A549 (cell line): ENCODE results near the gene ACSM6. TPM values are rescaled to one million over a fixed set of nuclear protein-coding genes. Genes with fewer than 3 reads are reported as not detected.

ENCODE experiments used
- ATAC-seq, 2 experiments: fragments of 200-7000 bp in 1 of 2; fragments of >200 bp in 1 of 2; cut with Nextera tagmentation in 1 of 2; cut with Tn5 transposase in 1 of 2; 3 replicates each; pipeline versions ENCODE4 v1.8.0 to v1.9.1; 2018 to 2020; ENCODE audit warnings: mild to moderate bottlenecking in 1 of 2, moderate library complexity in 1 of 2
- CTCF ChIA-PET: fragments of 300-600 bp; sonication (Branson Sonifier 250); formaldehyde crosslinking; extraction: SDS; loops from one replicate; lab custom pipeline; 2021; ENCODE audit warnings: antibody characterized with exemption, inconsistent platforms; lab: Yijun Ruan, JAX
- POLR2A ChIA-PET: fragments of 350-600 bp; formaldehyde crosslinking; extraction: SDS; loops from one replicate; lab custom pipeline; 2021; ENCODE audit warnings: antibody characterized with exemption, inconsistent platforms; lab: Yijun Ruan, JAX
- DNase-seq, 2 experiments: peaks; one replicate each; pipeline versions ENCODE4 v3.0.0 to v3.0.0-alpha.2; 2011 to 2016; ENCODE audit warnings: low read depth in 1 of 2, low spot score in 1 of 2
- FAIRE-seq: peaks from 2 replicates; lab custom pipeline; 2011; peaks lifted over from hg19 to GRCh38; lab: Jason Lieb, UNC
- H3K27ac ChIP-seq, 2 experiments: fragments of >200 bp; sonication (Bioruptor Twin); formaldehyde crosslinking; 3 replicates each; pipeline ENCODE4 v1.5.1; 2016 to 2017
- H3K4me1 ChIP-seq: fragments of >200 bp; sonication (Bioruptor Twin); formaldehyde crosslinking; 3 replicates; pipeline ENCODE4 v1.6.1; 2016
- H3K4me2 ChIP-seq: fragments of >200 bp; sonication (Bioruptor Twin); formaldehyde crosslinking; 3 replicates; pipeline ENCODE4 v1.6.1; 2016
- H3K4me3 ChIP-seq: fragments of >200 bp; sonication (Bioruptor Twin); formaldehyde crosslinking; 3 replicates; pipeline ENCODE4 v1.5.1; 2016
- H3K9me3 ChIP-seq: fragments of >200 bp; sonication (Bioruptor Twin); formaldehyde crosslinking; 3 replicates; pipeline ENCODE4 v1.6.1; 2016
- BCL3 ChIP-seq: fragments of >200 bp; sonication (Bioruptor Twin); formaldehyde crosslinking; IDR thresholded peaks from 3 replicates; pipeline ENCODE4 v1.6.1; 2016
- CBX8 ChIP-seq: fragments of 200-600 bp; sonication (generic); IDR thresholded peaks from 2 replicates; pipeline ENCODE4 v1.6.1; 2016
- CEBPB ChIP-seq, 2 experiments: fragments of >200 bp in 1 of 2; sonication (Bioruptor Twin) in 1 of 2; formaldehyde crosslinking in 1 of 2; IDR thresholded peaks; 2 replicates each; pipeline ENCODE4 v1.6.1; 2012 to 2016
- CHD2 ChIP-seq: fragments of 150-350 bp; IDR thresholded peaks from 2 replicates; pipeline ENCODE4 v1.6.1; 2014; ENCODE audit warnings: low read length; ENCODE audit not compliant: partially characterized antibody
- E2F6 ChIP-seq: IDR thresholded peaks from 2 replicates; pipeline ENCODE4 v1.6.1; 2012; ENCODE audit warnings: low read depth, borderline replicate concordance
- EHMT2 ChIP-seq: fragments of 200-600 bp; sonication (generic); IDR thresholded peaks from 2 replicates; pipeline ENCODE4 v1.6.1; 2016; ENCODE audit warnings: antibody characterized with exemption, low read depth, mild to moderate bottlenecking, moderate library complexity
- ESRRA ChIP-seq: fragments of 150-350 bp; IDR thresholded peaks from 2 replicates; pipeline ENCODE4 v1.6.1; 2014; ENCODE audit warnings: mild to moderate bottlenecking, low read length, borderline replicate concordance
- FOSB ChIP-seq: fragments of 250-450 bp; sonication (Bioruptor Pico); IDR thresholded peaks from 2 replicates; pipeline ENCODE4 v1.5.0; 2020; ENCODE audit warnings: mild to moderate bottlenecking, moderate library complexity
- FOSL2 ChIP-seq, 2 experiments: fragments of 450-650 bp in 1 of 2; fragments of >200 bp in 1 of 2; sonication (Bioruptor Twin) in 1 of 2; formaldehyde crosslinking; IDR thresholded peaks; 2 replicates each; pipeline versions ENCODE4 v1.5.0 to v1.6.1; 2016 to 2020; ENCODE audit warnings: mild to moderate bottlenecking in 1 of 2, moderate library complexity in 1 of 2
- FOXS1 ChIP-seq: fragments of 250-450 bp; sonication (Bioruptor Pico); IDR thresholded peaks from 2 replicates; pipeline ENCODE4 v1.5.0; 2020; ENCODE audit warnings: mild to moderate bottlenecking, moderate library complexity
- GATA3 ChIP-seq: IDR thresholded peaks from 2 replicates; pipeline ENCODE4 v1.6.1; 2012; ENCODE audit warnings: borderline replicate concordance
- HDAC2 ChIP-seq: fragments of 200-600 bp; sonication (generic); IDR thresholded peaks from 2 replicates; pipeline ENCODE4 v1.6.1; 2016
- HMGXB4 ChIP-seq: fragments of 250-450 bp; sonication (Bioruptor Pico); IDR thresholded peaks from 2 replicates; pipeline ENCODE4 v1.5.0; 2021; ENCODE audit warnings: mild to moderate bottlenecking, moderate library complexity, borderline replicate concordance
- HOXA7 ChIP-seq: fragments of 250-450 bp; sonication (Bioruptor Pico); IDR thresholded peaks from 2 replicates; pipeline ENCODE4 v1.5.0; 2020; ENCODE audit warnings: mild to moderate bottlenecking, moderate library complexity
- HOXB13 ChIP-seq: fragments of 250-450 bp; sonication (Bioruptor Pico); IDR thresholded peaks from 2 replicates; pipeline ENCODE4 v1.5.0; 2020; ENCODE audit warnings: low read depth, mild to moderate bottlenecking, moderate library complexity
- HOXB5 ChIP-seq: fragments of 250-450 bp; sonication (Bioruptor Pico); IDR thresholded peaks from 2 replicates; pipeline ENCODE4 v1.5.0; 2020; ENCODE audit warnings: mild to moderate bottlenecking, moderate library complexity
- JUNB ChIP-seq: fragments of >200 bp; sonication (Bioruptor Twin); formaldehyde crosslinking; IDR thresholded peaks from 2 replicates; pipeline ENCODE4 v1.6.1; 2016
- KDM5A ChIP-seq: fragments of 200-600 bp; sonication (generic); IDR thresholded peaks from 2 replicates; pipeline ENCODE4 v1.6.1; 2016; ENCODE audit warnings: antibody characterized with exemption, mild to moderate bottlenecking
- MAFK ChIP-seq: fragments of 450-650 bp; IDR thresholded peaks from 2 replicates; pipeline ENCODE4 v1.6.1; 2014; ENCODE audit not compliant: partially characterized antibody
- MAZ ChIP-seq: fragments of 150-350 bp; IDR thresholded peaks from 2 replicates; pipeline ENCODE4 v1.6.1; 2014; ENCODE audit warnings: antibody characterized with exemption, low read depth, low read length, borderline replicate concordance
- MYC ChIP-seq: IDR thresholded peaks from 2 replicates; pipeline ENCODE4 v1.6.1; 2012; ENCODE audit warnings: mild to moderate bottlenecking, inconsistent platforms, low read length, improper control_type of control experiment, borderline replicate concordance
- POLR2A ChIP-seq: IDR thresholded peaks from 2 replicates; pipeline ENCODE4 v1.6.1; 2012; ENCODE audit warnings: mild to moderate bottlenecking, low read length
- POLR2AphosphoS2 ChIP-seq: conservative IDR thresholded peaks from 2 replicates; pipeline ENCODE4 v1.6.1; 2012; ENCODE audit warnings: low read length, improper control_type of control experiment, inconsistent platforms
- REST ChIP-seq: fragments of 200-600 bp; sonication (generic); IDR thresholded peaks from 2 replicates; pipeline ENCODE4 v1.6.1; 2016; ENCODE audit warnings: antibody characterized with exemption, mild to moderate bottlenecking, moderate library complexity
- RNF2 ChIP-seq: fragments of 200-600 bp; sonication (generic); IDR thresholded peaks from 2 replicates; pipeline ENCODE4 v1.6.1; 2016; ENCODE audit warnings: low read depth, mild to moderate bottlenecking, antibody characterized with exemption, moderate library complexity, borderline replicate concordance
- SMC3 ChIP-seq: fragments of >200 bp; sonication (Bioruptor Twin); formaldehyde crosslinking; IDR thresholded peaks from 3 replicates; pipeline ENCODE4 v1.6.1; 2018; ENCODE audit warnings: inconsistent platforms
- SREBF2 ChIP-seq: fragments of 450-650 bp; IDR thresholded peaks from 2 replicates; pipeline ENCODE4 v1.6.1; 2014; ENCODE audit warnings: mild to moderate bottlenecking, moderate library complexity
- TP53 ChIP-seq: fragments of 250-450 bp; sonication (Bioruptor Pico); IDR thresholded peaks from 2 replicates; pipeline ENCODE4 v1.5.0; 2021; ENCODE audit warnings: mild to moderate bottlenecking, moderate library complexity
- USF2 ChIP-seq: fragments of 450-650 bp; IDR thresholded peaks from 2 replicates; pipeline ENCODE4 v1.6.1; 2014; ENCODE audit warnings: antibody characterized with exemption
- ZC3H11A ChIP-seq: fragments of 450-650 bp; IDR thresholded peaks from 2 replicates; pipeline ENCODE4 v1.6.1; 2014; ENCODE audit warnings: antibody characterized with exemption, mild to moderate bottlenecking
- ZFP36 ChIP-seq: fragments of 450-650 bp; IDR thresholded peaks from 2 replicates; pipeline ENCODE4 v1.6.1; 2014; ENCODE audit warnings: borderline replicate concordance; ENCODE audit not compliant: partially characterized antibody
- WGBS: methylation state at CpG from one replicate; pipeline ENCODE4 v1.1.6; 2017; ENCODE audit errors: missing lambda C conversion rate; 5-methylcytosine and 5-hydroxymethylcytosine counted together
- polyA plus RNA-seq, 4 experiments: library from polyadenylated mRNA; depleted of rRNA in 3 of 4; stranded (reverse); fragments of >200 nt; fragmentation: RNase III in 1 of 4; extraction: RNeasy Plus Mini Kit Qiagen cat#74134 plus additional on column Dnase treatment in 1 of 4; gene quantifications; 2 replicates in 3 of 4; 3 replicates in 1 of 4; pipeline ENCODE4 v1.2.3, GENCODE V29; 2011 to 2017

The ACSM6 gene
- polyA plus RNA-seq, 2 of the 4 experiments (the other 2 are of a cell fraction), result not detected

- CTCF ChIA-PET, result interaction anchor here (0.6 to 9.0 kb wide), 31 partner anchors 9 to 556 kb away, joined by 3 to 151 read pairs (median 4); no protein-coding TSS in a partner anchor
- ATAC-seq (peak; percentile 98 to 99), FAIRE-seq (no peak), DNase-seq (peak; percentile 87 to 92)
- H3K4me1 ChIP-seq, result peaks cover 26% of the 10 kb centered on the region
- H3K9me3 ChIP-seq, result no peaks in the 10 kb centered on the region
- 12% methylated on average over 32 of the region's 85 CpGs for WGBS
- peak overlapping the region; percentile 91 for H3K4me2 ChIP-seq
- H3K27ac ChIP-seq, result peak overlapping the region; percentile 89 to 99
- H3K4me3 ChIP-seq, result peak overlapping the region; percentile 57
- POLR2A ChIA-PET, result no interaction called here
- TF ChIP-seq BCL3, result peak; percentile 49; the same call in 1 of the 3 replicates
- no peak for TF ChIP-seq HOXB5
- no peak for TF ChIP-seq SREBF2
- TF ChIP-seq MYC, result no peak; the same call in 1 of the 2 replicates
- no peak for TF ChIP-seq MAZ
- TF ChIP-seq JUNB, result no peak
- TF ChIP-seq GATA3, result no peak; the same call in 1 of the 2 replicates
- TF ChIP-seq CHD2, result no peak
- TF ChIP-seq POLR2A, result peak; percentile 27; the same call in 1 of the 2 replicates
- TF ChIP-seq TP53, result no peak
- TF ChIP-seq HDAC2, result no peak
- no peak for TF ChIP-seq CEBPB (IDR thresholded peaks at IDR 0.05)
- TF ChIP-seq USF2, result no peak
- peak; percentile 77; the same call in 1 of the 2 replicates for TF ChIP-seq E2F6
- TF ChIP-seq EHMT2, result no peak
- no peak; the same call in 1 of the 2 replicates for TF ChIP-seq FOXS1
- TF ChIP-seq REST, result no peak
- peak; percentile 99 for TF ChIP-seq SMC3
- TF ChIP-seq HMGXB4 (CRISPR knock-in tag), result peak; percentile 78; the same call in 1 of the 2 replicates
- TF ChIP-seq FOSL2 (IDR thresholded peaks at IDR 0.05), result no peak
- TF ChIP-seq FOSL2 (CRISPR knock-in tag; IDR thresholded peaks at IDR 0.05), result no peak
- peak; percentile 57; the same call in 1 of the 2 replicates for TF ChIP-seq KDM5A
- no peak for TF ChIP-seq POLR2AphosphoS2
- TF ChIP-seq MAFK, result no peak
- no peak for TF ChIP-seq ZFP36
- TF ChIP-seq HOXA7 (CRISPR knock-in tag), result no peak
- TF ChIP-seq ZC3H11A, result no peak
- TF ChIP-seq FOSB (CRISPR knock-in tag), result no peak
- no peak for TF ChIP-seq CBX8
- no peak for TF ChIP-seq RNF2
- no peak for TF ChIP-seq ESRRA
- TF ChIP-seq HOXB13 (CRISPR knock-in tag), result 0 out of 2 replicates have a peak, but pooled peaks have one; percentile 29
These were observed 10.5 kb upstream of the ACSM6 start for GRCh38 chr10:95183271-95184230.
